Stimulated activated CD4-positive, alpha-beta T cell treated with anti-CD3 and anti-CD28 coated beads, Interleukin-1b, Interleukin-23, amount 100 ng/mL, for 1 hour (primary cell): ENCODE measurements around the gene DNASE1L2.
"Not testable (repeated sequence)": the region's sequence is repeated elsewhere in the genome, so short reads cannot be mapped to it uniquely, and the experiment has no call there.

Experiments
- DNase-seq, 2 donors: peaks; one replicate each; pipeline ENCODE4 v3.0.0-alpha.2; 2020; ENCODE audit warnings: low read depth in 2 of 2

The DNASE1L2 gene

GRCh38 chr16:2236337-2237101 is at the start of gene DNASE1L2:
Gene DNASE1L2, plus strand, starts transcription at chr16:2236444. Its CDS starts 373 bp downstream, at chr16:2236817.
- DNase-seq, result no peak

- DNase-seq, result no peak
Observed at GRCh38 chr16:2186505-2186904, 49.7 kb upstream of the DNASE1L2 start.

GRCh38 chr16:2187212-2187611 is 49.0 kb upstream of the DNASE1L2 start:
- no peak for DNase-seq

GRCh38 chr16:2188395-2188794 is 47.8 kb upstream of the DNASE1L2 start:
- no peak for DNase-seq

GRCh38 chr16:2189252-2189893 is 46.9 kb upstream of the DNASE1L2 start:
- no peak for DNase-seq

GRCh38 chr16:2190002-2190658 is 46.1 kb upstream of the DNASE1L2 start:
- DNase-seq, result no peak

GRCh38 chr16:2190659-2191445 is 45.4 kb upstream of the DNASE1L2 start:
- no peak for DNase-seq

GRCh38 chr16:2191446-2191706 is 44.9 kb upstream of the DNASE1L2 start:
- DNase-seq, result no peak

- DNase-seq, result no peak
Observed at GRCh38 chr16:2194166-2194834, 41.9 kb upstream of the DNASE1L2 start.

GRCh38 chr16:2194852-2195321 is 41.4 kb upstream of the DNASE1L2 start:
- DNase-seq, result no peak

- DNase-seq, result no peak
Observed at GRCh38 chr16:2195322-2196161, 40.7 kb upstream of the DNASE1L2 start.

- no peak for DNase-seq
Observed at GRCh38 chr16:2196162-2196980, 39.9 kb upstream of the DNASE1L2 start, which contains the start of gene CASKIN1. Gene CASKIN1, minus strand, starts transcription at chr16:2196605. Its CDS starts 173 bp downstream, at chr16:2196432.

- DNase-seq, result no peak
Observed at GRCh38 chr16:2196981-2197511, 39.2 kb upstream of the DNASE1L2 start.

- no peak for DNase-seq
Observed at GRCh38 chr16:2197765-2198164, 38.5 kb upstream of the DNASE1L2 start.

GRCh38 chr16:2198283-2198682 is 38.0 kb upstream of the DNASE1L2 start:
- no peak for DNase-seq

- DNase-seq, result no peak
Observed at GRCh38 chr16:2199095-2199494, 37.1 kb upstream of the DNASE1L2 start.

GRCh38 chr16:2199621-2200139 is 36.6 kb upstream of the DNASE1L2 start:
- DNase-seq, result no peak

- no peak for DNase-seq
Observed at GRCh38 chr16:2200313-2200712, 35.9 kb upstream of the DNASE1L2 start.

GRCh38 chr16:2203119-2203688 is 33.0 kb upstream of the DNASE1L2 start:
- DNase-seq, result not testable (repeated sequence)
